Endothelial cell of umbilical vein (primary cell): ENCODE measurements around the gene DYNC1LI2. TPM values are rescaled to one million over a fixed set of nuclear protein-coding genes. Genes with fewer than 3 reads are reported as not detected.

Experiments used
- BruUV-seq: library from RNA; stranded (reverse); fragments of 400-500 nt; replicated peaks from 2 replicates; lab custom pipeline; 2021; lab: Mats Ljungman, UMichigan
- CTCF ChIA-PET: fragments of 300-600, 350-600 bp; sonication (Branson Sonifier 250); formaldehyde crosslinking; loops from one replicate; lab custom pipeline; 2021; ENCODE audit warnings: antibody characterized with exemption, inconsistent platforms; lab: Charles Lee
- POLR2A ChIA-PET: fragments of 300-600, 350-600 bp; sonication (Branson Sonifier 250); formaldehyde crosslinking; loops from one replicate; lab custom pipeline; 2021; ENCODE audit warnings: antibody characterized with exemption, inconsistent platforms; lab: Charles Lee
- DNase-seq: peaks from one replicate; pipeline ENCODE4 v3.0.0-alpha.2; 2011; ENCODE audit warnings: low read depth, low spot score
- FAIRE-seq: peaks from 2 replicates; lab custom pipeline; 2011; peaks lifted over from hg19 to GRCh38; lab: Jason Lieb, UNC
- H2AFZ ChIP-seq: 2 replicates; pipeline ENCODE4 v1.6.0; 2012; ENCODE audit warnings: low read depth, low read length, control low read depth, inconsistent platforms
- H3K27ac ChIP-seq: 2 replicates; pipeline ENCODE4 v1.5.1; 2011; ENCODE audit warnings: low read depth, mild to moderate bottlenecking, control low read depth, low read length, moderate library complexity; ENCODE audit not compliant: insufficient read depth
- H3K27me3 ChIP-seq, 2 experiments: 2 replicates each; pipeline versions ENCODE4 v1.6.0 to v1.6.1; 2011; ENCODE audit warnings: low read length in 2 of 2, mixed read lengths in 1 of 2; ENCODE audit not compliant: control insufficient read depth in 2 of 2, insufficient read depth in 2 of 2
- H3K36me3 ChIP-seq, 2 experiments: 2 replicates in 1 of 2; 3 replicates in 1 of 2; pipeline ENCODE4 v1.5.1; 2011; ENCODE audit warnings: low read length in 2 of 2, mild to moderate bottlenecking in 1 of 2, moderate library complexity in 1 of 2; ENCODE audit not compliant: control insufficient read depth in 2 of 2, insufficient read depth in 2 of 2; ENCODE audit errors: extremely low read depth in 1 of 2
- H3K4me1 ChIP-seq: 3 replicates; pipeline ENCODE4 v1.5.1; 2011; ENCODE audit warnings: mild to moderate bottlenecking, low read length; ENCODE audit not compliant: control insufficient read depth, insufficient read depth; ENCODE audit errors: extremely low read depth
- H3K4me2 ChIP-seq: 2 replicates; pipeline ENCODE4 v1.6.1; 2011; ENCODE audit warnings: low read length, control low read depth, mixed read lengths; ENCODE audit not compliant: insufficient read depth
- H3K4me3 ChIP-seq, 3 experiments: fragments of 200-600 bp in 1 of 3; sonication (generic), shearing (Covaris generic) in 1 of 3; replicated peaks in 1 of 3; 2 replicates each; pipeline ENCODE4 v1.5.1; 2011 to 2016; ENCODE audit warnings: control low read depth in 3 of 3, low read length in 3 of 3, mild to moderate bottlenecking in 2 of 3, inconsistent platforms in 1 of 3, low read depth in 1 of 3, moderate library complexity in 1 of 3; ENCODE audit not compliant: insufficient read depth in 1 of 3
- H3K79me2 ChIP-seq: 2 replicates; pipeline ENCODE4 v1.6.0; 2012; ENCODE audit warnings: low read length, inconsistent platforms; ENCODE audit not compliant: control insufficient read depth, insufficient read depth
- H3K9ac ChIP-seq: replicated peaks from 2 replicates; pipeline ENCODE3; 2011; ENCODE audit warnings: low read length, control low read depth; ENCODE audit not compliant: insufficient read depth; ENCODE audit errors: extremely low read depth
- H3K9me1 ChIP-seq: replicated peaks from 3 replicates; pipeline ENCODE4 v1.6.0; 2011; ENCODE audit warnings: mild to moderate bottlenecking, low read length; ENCODE audit not compliant: control insufficient read depth, insufficient read depth; ENCODE audit errors: extremely low read depth
- H3K9me3 ChIP-seq: replicated peaks from 2 replicates; pipeline ENCODE4 v1.5.1; 2012; ENCODE audit warnings: low read length, inconsistent platforms; ENCODE audit not compliant: control insufficient read depth, insufficient read depth
- H4K20me1 ChIP-seq: replicated peaks from 2 replicates; pipeline ENCODE3; 2011; ENCODE audit warnings: mild to moderate bottlenecking, low read length; ENCODE audit not compliant: control insufficient read depth, insufficient read depth; ENCODE audit errors: extremely low read depth
- CTCF ChIP-seq, 2 donors: IDR thresholded peaks; 1 replicate in 1 of 2; 2 replicates in 1 of 2; pipeline ENCODE4 v1.5.1; 2011; ENCODE audit warnings: low read length in 2 of 2, mild to moderate bottlenecking in 2 of 2, moderate library complexity in 2 of 2, control low read depth in 1 of 2, inconsistent platforms in 1 of 2, low read depth in 1 of 2; ENCODE audit not compliant: insufficient read depth in 1 of 2; ENCODE audit errors: extremely low read depth in 1 of 2
- EZH2 ChIP-seq: IDR thresholded peaks from 2 replicates; pipeline ENCODE4 v1.6.1; 2012; ENCODE audit warnings: borderline replicate concordance, low read depth, mild to moderate bottlenecking, moderate library complexity, low read length, inconsistent platforms; ENCODE audit not compliant: severe bottlenecking
- FOS ChIP-seq: IDR thresholded peaks from 2 replicates; pipeline ENCODE4 v1.6.1; 2011; ENCODE audit warnings: mild to moderate bottlenecking, low read length, moderate library complexity, borderline replicate concordance; ENCODE audit not compliant: insufficient read depth
- GATA2 ChIP-seq: IDR thresholded peaks from 2 replicates; pipeline ENCODE4 v1.7.0; 2011; ENCODE audit warnings: low read depth, mild to moderate bottlenecking, moderate library complexity, mixed read lengths, low read length; ENCODE audit not compliant: insufficient read length, insufficient read depth
- JUN ChIP-seq: IDR thresholded peaks from 2 replicates; pipeline ENCODE4 v1.6.1; 2011; ENCODE audit warnings: borderline replicate concordance, low read depth; ENCODE audit not compliant: insufficient read length, insufficient read depth
- MAX ChIP-seq: IDR thresholded peaks from 2 replicates; pipeline ENCODE4 v1.6.1; 2011; ENCODE audit not compliant: insufficient read depth, insufficient read length
- MYC ChIP-seq: IDR thresholded peaks from one replicate; pipeline ENCODE4 v1.6.1; 2011; ENCODE audit warnings: mild to moderate bottlenecking, low read depth, low read length
- POLR2A ChIP-seq: IDR thresholded peaks from 2 replicates; pipeline ENCODE4 v1.6.1; 2012; ENCODE audit warnings: low read depth, mild to moderate bottlenecking, control low read depth, low read length
- POLR2AphosphoS5 ChIP-seq: IDR thresholded peaks from 2 replicates; pipeline ENCODE4 v1.6.1; 2012; ENCODE audit warnings: low read depth, mild to moderate bottlenecking, control low read depth, low read length, moderate library complexity; ENCODE audit not compliant: insufficient read depth
- dilution Hi-C: fragments of 300-500 bp; cut with MboI; formaldehyde crosslinking; loops from one replicate; pipeline ENCODE4 v1.15.0; 2019; ENCODE audit warnings: low sequenced_read_pairs; ENCODE audit not compliant: extremely low pct_ligation_motif_present
- intact Hi-C: fragments of 100-400 bp; cut with micrococcal nuclease; formaldehyde crosslinking; loops from one replicate; pipeline ENCODE4 v1.10.0; 2022
- polyA plus RNA-seq, 4 experiments: library from polyadenylated mRNA; depleted of rRNA in 3 of 4; stranded (reverse) in 3 of 4; unstranded in 1 of 4; fragments of >200 nt; gene quantifications; 2 replicates each; pipeline versions ENCODE4 v1.2.1 to v1.2.3, GENCODE V29; 2011 to 2012; ENCODE audit warnings: missing spikeins in 1 of 4
- total RNA-seq: library from RNA; stranded (reverse); gene quantifications from 2 replicates; pipeline ENCODE4 v1.2.3, GENCODE V29; 2021

Gene DYNC1LI2
- total and polyA plus RNA-seq, 2 donors (not counting 3 experiments of a cell fraction or from before 2014, with no cell fraction given) = 110 to 159 TPM

GRCh38 chr16:66706506-66706880 is 44.9 kb downstream of the DYNC1LI2 start:
- no TSS peak for BruUV-seq
- no peak for TF ChIP-seq POLR2AphosphoS5
- no peak for TF ChIP-seq EZH2
- no peak for TF ChIP-seq POLR2A
- TF ChIP-seq JUN = no peak
- TF ChIP-seq MAX = no peak
- TF ChIP-seq CTCF (IDR thresholded peaks at IDR 0.05; ENCODE audit: extremely low read depth in 1 of 2, insufficient read depth in 1 of 2, low read depth in 1 of 2, low read length in 2 of 2) = no peak
- no peak for TF ChIP-seq GATA2
- TF ChIP-seq FOS = no peak
- no peak for TF ChIP-seq MYC
- CTCF ChIA-PET = no interaction called here
- FAIRE-seq = no peak
- Histone ChIP-seq H3K9me1 (no peaks in the 10 kb centered on the region), H3K9ac (no peak overlapping the region), H3K9me3 (no peaks in the 10 kb centered on the region), H3K79me2 (no peaks in the 10 kb centered on the region), H3K4me2 (no peak overlapping the region), H3K36me3 (no peaks in the 10 kb centered on the region), H3K4me3 (no peak overlapping the region), H4K20me1 (no peaks in the 10 kb centered on the region), H3K4me1 (no peaks in the 10 kb centered on the region), H2AFZ (no peak overlapping the region), H3K27me3 (peaks cover 2 to 7% of the 10 kb centered on the region in 2 experiments), H3K27ac (no peak overlapping the region)
- no peak for DNase-seq
- intact Hi-C loops = no loop called here
- POLR2A ChIA-PET = no interaction called here
- dilution Hi-C loops = no loop called here
